ENCODE data around the gene ACTBL2.

ACTBL2 gene

GRCh38 chr5:57501414-57502201 lies 19.0 kb upstream of the ACTBL2 start:
- Mint-ChIP-seq H3K36me3 (ENCODE audit: low read depth) (no peaks in the 10 kb centered on the region), H3K27me3 (peaks cover 13% of the 10 kb centered on the region), H3K9me3 (no peaks in the 10 kb centered on the region), H3K4me3 (no peak overlapping the region), H3K4me1 (ENCODE audit: low read depth) (peaks cover 8% of the 10 kb centered on the region), H3K27ac (no peak overlapping the region)

DNA sequence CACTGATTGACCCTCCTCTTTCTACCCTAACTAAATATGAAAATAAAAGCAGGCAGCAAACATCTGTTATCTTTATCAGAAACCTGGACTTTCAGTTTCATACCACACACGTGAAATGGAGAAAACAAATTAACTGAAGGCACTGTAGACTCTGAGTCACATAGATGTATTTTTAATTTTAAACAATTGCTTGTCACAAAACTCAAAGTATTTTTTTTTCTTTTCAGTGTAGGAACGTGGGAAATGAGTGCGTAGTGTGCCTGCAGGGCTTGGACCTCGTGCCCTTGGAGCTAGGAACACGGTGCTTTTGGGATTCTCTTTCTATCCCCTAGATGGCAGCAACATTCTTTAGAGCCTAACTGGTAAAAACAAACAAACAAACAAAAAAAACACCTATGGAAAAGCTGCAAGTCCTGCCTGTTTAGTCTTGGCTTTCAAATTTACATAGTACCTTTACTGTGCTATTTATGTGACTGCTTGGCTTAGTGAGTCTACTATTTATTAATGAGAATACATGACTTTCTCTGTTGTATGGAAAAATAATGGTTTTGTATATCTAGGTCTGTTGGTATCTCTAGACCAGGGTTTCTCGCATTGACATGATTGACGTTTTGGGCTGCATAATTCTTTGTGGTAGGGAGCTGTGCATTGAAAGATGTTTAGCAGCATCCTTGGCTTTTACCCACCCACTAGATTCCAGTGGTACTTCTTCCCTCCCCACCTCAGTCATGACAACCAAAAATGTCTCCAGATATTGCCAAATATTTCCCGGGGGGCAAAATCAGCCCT lies 16.8 kb upstream of the ACTBL2 start:
- Mint-ChIP-seq H3K27me3 (peaks cover 12% of the 10 kb centered on the region), H3K36me3 (ENCODE audit: low read depth) (no peaks in the 10 kb centered on the region), H3K4me1 (ENCODE audit: low read depth) (peaks cover 22% of the 10 kb centered on the region), H3K9me3 (no peaks in the 10 kb centered on the region), H3K4me3 (peak overlapping the region; percentile 55), H3K27ac (no peak overlapping the region)

DNA sequence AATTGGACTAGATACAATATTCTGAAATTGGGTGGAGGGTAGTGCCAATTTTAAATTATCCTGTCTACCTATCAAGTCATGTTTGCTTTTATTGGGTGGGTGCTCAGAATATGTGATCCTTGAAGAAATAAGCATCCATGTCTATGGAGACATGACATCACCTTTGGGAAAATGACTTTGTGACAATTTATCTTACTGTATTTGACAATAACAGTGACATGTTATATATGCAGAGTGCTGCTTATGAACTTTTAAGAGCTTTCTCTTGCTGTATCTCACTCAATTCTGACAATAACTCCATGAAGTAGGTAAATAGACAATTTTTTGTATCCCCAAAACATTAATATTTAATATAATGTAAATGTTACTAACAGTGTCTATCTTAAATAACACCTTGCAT lies 15.1 kb upstream of the ACTBL2 start:
- Mint-ChIP-seq H3K4me1 (ENCODE audit: low read depth) (peaks cover 28% of the 10 kb centered on the region), H3K9me3 (no peaks in the 10 kb centered on the region), H3K27me3 (peaks cover 12% of the 10 kb centered on the region)

DNA sequence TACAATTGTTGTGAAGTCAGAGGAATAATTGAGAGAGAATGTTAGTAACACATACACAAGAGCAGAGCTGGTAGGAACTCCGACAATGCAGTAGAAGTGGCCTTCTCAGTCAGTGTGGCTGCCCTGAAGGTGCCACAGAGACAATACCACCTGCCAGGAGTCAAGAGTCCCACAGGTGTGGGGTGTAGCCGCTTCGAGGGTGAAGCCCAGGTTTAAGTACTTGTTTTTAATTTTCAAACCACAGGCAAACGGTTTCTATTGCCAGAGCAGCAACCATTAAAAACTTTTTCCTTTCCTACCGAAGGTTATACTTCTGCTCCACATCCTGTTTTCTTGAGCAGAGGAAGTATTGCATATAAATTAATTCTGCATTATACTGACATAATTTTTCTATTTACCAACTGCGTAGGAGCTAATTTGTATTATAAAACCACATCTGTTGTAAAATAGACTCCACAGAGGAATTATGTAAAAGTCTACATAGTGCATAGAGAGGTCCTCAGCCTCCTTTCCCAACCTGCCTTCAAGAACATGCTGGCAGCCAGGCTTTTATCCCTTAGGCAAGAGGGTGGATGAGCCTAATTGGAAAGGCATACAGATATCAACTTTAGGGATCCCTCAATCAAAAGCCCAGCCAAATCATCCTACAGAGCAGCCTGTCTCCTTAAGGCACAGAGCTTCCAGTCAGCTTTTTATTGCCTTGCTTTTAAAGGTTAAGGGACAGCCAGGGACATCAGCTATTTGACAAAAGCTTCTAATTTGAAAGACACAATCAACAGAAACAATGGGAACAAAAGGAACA lies 12.9 kb upstream of the ACTBL2 start:
- no peaks in the 10 kb centered on the region for H3K9me3 Mint-ChIP-seq
- no peak overlapping the region for H3K4me3 Mint-ChIP-seq
- H3K4me1 Mint-ChIP-seq (ENCODE audit: low read depth): peaks cover 28% of the 10 kb centered on the region
- no peak overlapping the region for H3K27ac Mint-ChIP-seq
- H3K27me3 Mint-ChIP-seq: peaks cover 12% of the 10 kb centered on the region
- no peaks in the 10 kb centered on the region for H3K36me3 Mint-ChIP-seq (ENCODE audit: low read depth)

More for the DNA sequence above, 15.1 kb upstream of the ACTBL2 start:
- Mint-ChIP-seq H3K27ac (no peak overlapping the region), H3K36me3 (ENCODE audit: low read depth) (no peaks in the 10 kb centered on the region), H3K4me3 (no peak overlapping the region)

DNA sequence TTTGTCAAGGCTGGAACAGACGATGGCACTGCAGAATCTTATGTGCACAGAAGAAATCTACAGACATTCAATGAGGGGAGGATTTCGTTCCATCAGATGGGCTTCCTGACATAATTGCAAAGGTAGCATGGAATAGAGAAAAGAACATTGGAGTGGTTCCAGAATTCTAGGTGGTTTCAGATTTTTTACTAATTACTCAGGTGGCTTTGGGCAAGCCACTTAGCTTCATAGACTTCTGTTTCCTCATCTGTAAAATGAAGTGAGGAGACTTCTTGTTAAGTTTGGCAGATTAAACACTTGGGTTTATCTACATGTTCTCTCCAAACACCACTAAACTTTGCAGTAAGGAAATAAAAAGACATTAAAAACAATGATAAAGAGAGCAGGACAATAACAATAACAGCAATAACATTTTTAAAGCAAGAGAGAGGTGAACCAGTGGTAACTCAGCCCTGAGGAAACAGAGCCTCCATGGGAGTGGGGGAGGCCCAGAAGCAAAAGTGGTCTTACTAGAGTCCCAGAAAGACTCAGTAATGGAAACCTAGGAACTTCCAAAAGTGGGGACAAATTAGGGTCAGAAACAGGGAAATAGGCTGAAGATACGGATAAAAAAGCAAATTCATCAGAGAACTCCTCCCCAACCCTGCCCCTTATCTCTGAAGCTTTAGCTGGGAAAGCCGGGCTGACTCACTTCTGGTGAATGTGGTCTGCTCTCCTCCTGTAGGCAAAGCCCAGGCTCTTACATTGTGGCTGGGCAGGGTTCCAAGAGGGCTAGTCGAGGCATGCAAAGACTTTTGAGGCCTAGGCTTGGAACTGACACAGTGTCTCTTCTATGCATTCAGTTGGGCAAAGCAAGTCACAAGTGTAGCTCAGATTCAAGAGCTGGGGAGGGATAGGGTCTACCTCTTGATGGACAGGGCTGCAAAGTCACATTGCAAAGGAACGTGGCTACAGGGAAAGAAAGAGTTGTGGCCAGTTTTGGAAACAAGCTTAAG lies 11.8 kb upstream of the ACTBL2 start:
- H3K4me1 Mint-ChIP-seq (ENCODE audit: low read depth): peaks cover 25% of the 10 kb centered on the region
- peaks cover 15% of the 10 kb centered on the region for H3K27me3 Mint-ChIP-seq
- H3K4me3 Mint-ChIP-seq: peak overlapping the region; percentile 7
- no peaks in the 10 kb centered on the region for H3K36me3 Mint-ChIP-seq (ENCODE audit: low read depth)
- H3K27ac Mint-ChIP-seq: no peak overlapping the region
- no peaks in the 10 kb centered on the region for H3K9me3 Mint-ChIP-seq

GRCh38 chr5:57493034-57493433 lies 10.4 kb upstream of the ACTBL2 start:
- no peak overlapping the region for H3K27ac Mint-ChIP-seq
- H3K9me3 Mint-ChIP-seq: no peaks in the 10 kb centered on the region
- peaks cover 10% of the 10 kb centered on the region for H3K27me3 Mint-ChIP-seq
- H3K4me3 Mint-ChIP-seq: no peak overlapping the region
- peaks cover 20% of the 10 kb centered on the region for H3K4me1 Mint-ChIP-seq (ENCODE audit: low read depth)
- no peaks in the 10 kb centered on the region for H3K36me3 Mint-ChIP-seq (ENCODE audit: low read depth)

DNA sequence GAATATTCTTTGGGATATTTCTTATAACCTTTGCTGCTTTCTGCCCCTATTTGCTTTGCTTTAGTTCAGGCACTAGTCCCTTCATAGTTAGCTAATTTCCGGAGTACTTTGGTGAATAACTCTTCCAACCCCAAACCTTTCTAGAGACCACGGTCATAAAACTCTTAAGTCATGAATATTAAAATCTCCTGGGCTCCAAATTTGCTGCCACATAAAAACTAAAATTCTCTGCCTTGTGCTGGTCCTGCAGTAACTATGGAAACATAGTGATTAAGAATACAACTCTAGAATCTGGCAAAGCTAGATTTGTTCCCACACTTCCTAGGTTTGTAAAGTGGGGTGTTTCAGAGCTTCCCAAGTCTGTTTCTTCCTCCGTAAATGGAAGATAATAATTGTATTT lies 10.0 kb upstream of the ACTBL2 start:
- H3K4me1 Mint-ChIP-seq (ENCODE audit: low read depth): peaks cover 20% of the 10 kb centered on the region
- H3K27me3 Mint-ChIP-seq: peaks cover 10% of the 10 kb centered on the region
- no peaks in the 10 kb centered on the region for H3K9me3 Mint-ChIP-seq
- H3K27ac Mint-ChIP-seq: no peak overlapping the region
- no peak overlapping the region for H3K4me3 Mint-ChIP-seq
- H3K36me3 Mint-ChIP-seq (ENCODE audit: low read depth): no peaks in the 10 kb centered on the region

GRCh38 chr5:57491369-57491965 lies 8.9 kb upstream of the ACTBL2 start:
- Mint-ChIP-seq H3K27ac (no peak overlapping the region), H3K4me3 (no peak overlapping the region), H3K27me3 (peaks cover 7% of the 10 kb centered on the region), H3K9me3 (no peaks in the 10 kb centered on the region), H3K36me3 (ENCODE audit: low read depth) (no peaks in the 10 kb centered on the region), H3K4me1 (ENCODE audit: low read depth) (peaks cover 20% of the 10 kb centered on the region)

- Mint-ChIP-seq H3K4me3 (no peak overlapping the region), H3K9me3 (no peaks in the 10 kb centered on the region), H3K27ac (no peak overlapping the region), H3K36me3 (ENCODE audit: low read depth) (no peaks in the 10 kb centered on the region), H3K27me3 (peaks cover 3% of the 10 kb centered on the region), H3K4me1 (ENCODE audit: low read depth) (no peaks in the 10 kb centered on the region)
Measured at GRCh38 chr5:57488215-57488955, 5.8 kb upstream of the ACTBL2 start.

DNA sequence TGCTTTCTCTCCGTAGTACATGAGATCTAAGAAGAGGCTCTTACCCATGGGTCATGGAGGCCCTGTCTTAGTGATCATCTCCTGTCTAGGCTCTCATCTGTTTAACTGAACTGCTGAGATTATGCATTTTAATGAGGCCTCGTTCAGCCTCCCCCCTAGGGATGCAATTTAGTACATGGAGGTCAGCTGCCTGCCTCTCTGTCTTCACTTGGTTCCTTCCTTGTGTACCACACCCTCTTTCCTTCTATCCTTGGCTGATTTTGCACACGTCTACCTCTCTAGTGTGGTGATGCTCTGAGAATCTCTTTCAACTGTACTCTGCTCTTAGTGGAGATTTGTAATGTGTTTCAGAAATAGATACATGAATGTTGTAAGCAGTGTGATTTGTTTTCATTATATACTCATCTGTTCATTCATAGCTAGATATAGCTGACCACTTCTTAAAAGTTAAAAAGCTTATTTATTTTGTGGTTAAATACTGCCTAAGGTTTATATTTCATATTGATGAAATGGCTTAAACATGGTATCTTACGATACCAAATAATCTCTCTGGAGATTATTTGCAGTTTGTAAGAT lies 3.5 kb upstream of the ACTBL2 start:
- no peaks in the 10 kb centered on the region for H3K36me3 Mint-ChIP-seq (ENCODE audit: low read depth)
- H3K27me3 Mint-ChIP-seq: peaks cover 3% of the 10 kb centered on the region
- no peak overlapping the region for H3K4me3 Mint-ChIP-seq
- H3K27ac Mint-ChIP-seq: no peak overlapping the region
- H3K4me1 Mint-ChIP-seq (ENCODE audit: low read depth): no peaks in the 10 kb centered on the region
- no peaks in the 10 kb centered on the region for H3K9me3 Mint-ChIP-seq

DNA sequence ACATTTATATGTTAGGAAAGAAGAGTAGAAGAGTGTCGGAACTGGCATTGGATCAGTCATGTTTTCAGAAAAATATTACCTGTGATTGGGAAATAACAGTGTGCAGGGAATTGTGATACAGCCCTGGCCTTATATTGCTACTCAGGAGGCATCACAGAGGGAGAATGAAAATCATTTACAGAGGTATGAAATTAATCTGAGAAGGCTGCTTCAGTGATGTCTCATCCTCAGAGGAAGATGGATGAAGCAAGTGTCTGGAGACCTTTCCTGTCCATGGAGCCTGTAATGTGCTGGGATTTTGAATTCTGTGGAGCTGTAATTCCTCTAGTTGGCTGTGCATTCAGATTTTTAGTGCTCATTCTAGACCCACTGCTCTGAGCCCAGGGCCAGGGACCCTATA lies 3.8 kb downstream of the ACTBL2 start:
- peaks cover 11% of the 10 kb centered on the region for H3K27me3 Mint-ChIP-seq
- no peak overlapping the region for H3K4me3 Mint-ChIP-seq
- H3K4me1 Mint-ChIP-seq (ENCODE audit: low read depth): no peaks in the 10 kb centered on the region
- H3K27ac Mint-ChIP-seq: no peak overlapping the region
- H3K9me3 Mint-ChIP-seq: no peaks in the 10 kb centered on the region
- H3K36me3 Mint-ChIP-seq (ENCODE audit: low read depth): no peaks in the 10 kb centered on the region

DNA sequence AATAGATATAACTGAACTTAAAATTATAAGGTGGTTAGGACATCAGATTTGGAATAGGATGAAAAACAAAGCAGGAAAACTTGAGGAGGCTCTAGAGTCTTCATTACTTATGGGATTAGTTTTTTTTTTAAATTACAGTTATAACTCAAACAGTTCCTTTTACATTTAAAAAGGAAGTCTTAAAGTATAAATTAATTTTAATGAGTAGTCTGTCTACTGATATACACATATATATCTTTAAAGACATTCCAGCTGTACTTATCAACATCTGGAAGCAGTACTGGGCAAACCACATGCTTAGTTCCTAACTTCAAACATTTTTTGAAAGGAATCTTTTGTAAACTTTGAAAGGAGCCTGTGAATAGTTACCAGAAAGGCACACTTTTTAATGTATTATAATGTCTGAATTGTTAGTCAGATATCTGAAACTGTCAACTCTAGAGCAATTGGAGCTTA lies 6.0 kb downstream of the ACTBL2 start:
- no peaks in the 10 kb centered on the region for H3K36me3 Mint-ChIP-seq (ENCODE audit: low read depth)
- H3K4me3 Mint-ChIP-seq: no peak overlapping the region
- no peaks in the 10 kb centered on the region for H3K9me3 Mint-ChIP-seq
- H3K4me1 Mint-ChIP-seq (ENCODE audit: low read depth): no peaks in the 10 kb centered on the region
- no peak overlapping the region for H3K27ac Mint-ChIP-seq
- peaks cover 11% of the 10 kb centered on the region for H3K27me3 Mint-ChIP-seq

GRCh38 chr5:57470339-57470738 lies 12.3 kb downstream of the ACTBL2 start:
- Mint-ChIP-seq H3K9me3 (no peaks in the 10 kb centered on the region), H3K4me1 (ENCODE audit: low read depth) (no peaks in the 10 kb centered on the region), H3K27ac (no peak overlapping the region), H3K4me3 (no peak overlapping the region), H3K36me3 (ENCODE audit: low read depth) (no peaks in the 10 kb centered on the region), H3K27me3 (no peaks in the 10 kb centered on the region)

All from stimulated activated naive CD8-positive, alpha-beta T cell treated with anti-CD3 and anti-CD28 coated beads, Interleukin-15, Interleukin-2, amounts not matched to agents 100 ng/mL and 50 ng/mL, for 24 hours (primary cell).